ENCODE measurements around the gene DIDO1. TPM values are rescaled to one million over a fixed set of nuclear protein-coding genes. Genes with fewer than 3 reads are reported as not detected.
"Not testable (repeated sequence)": the region's sequence is repeated elsewhere in the genome, so short reads cannot be mapped to it uniquely, and the experiment has no call there.

DIDO1 gene
- total RNA-seq, 1 donor from 2014 or later: 61.2 TPM

DNA sequence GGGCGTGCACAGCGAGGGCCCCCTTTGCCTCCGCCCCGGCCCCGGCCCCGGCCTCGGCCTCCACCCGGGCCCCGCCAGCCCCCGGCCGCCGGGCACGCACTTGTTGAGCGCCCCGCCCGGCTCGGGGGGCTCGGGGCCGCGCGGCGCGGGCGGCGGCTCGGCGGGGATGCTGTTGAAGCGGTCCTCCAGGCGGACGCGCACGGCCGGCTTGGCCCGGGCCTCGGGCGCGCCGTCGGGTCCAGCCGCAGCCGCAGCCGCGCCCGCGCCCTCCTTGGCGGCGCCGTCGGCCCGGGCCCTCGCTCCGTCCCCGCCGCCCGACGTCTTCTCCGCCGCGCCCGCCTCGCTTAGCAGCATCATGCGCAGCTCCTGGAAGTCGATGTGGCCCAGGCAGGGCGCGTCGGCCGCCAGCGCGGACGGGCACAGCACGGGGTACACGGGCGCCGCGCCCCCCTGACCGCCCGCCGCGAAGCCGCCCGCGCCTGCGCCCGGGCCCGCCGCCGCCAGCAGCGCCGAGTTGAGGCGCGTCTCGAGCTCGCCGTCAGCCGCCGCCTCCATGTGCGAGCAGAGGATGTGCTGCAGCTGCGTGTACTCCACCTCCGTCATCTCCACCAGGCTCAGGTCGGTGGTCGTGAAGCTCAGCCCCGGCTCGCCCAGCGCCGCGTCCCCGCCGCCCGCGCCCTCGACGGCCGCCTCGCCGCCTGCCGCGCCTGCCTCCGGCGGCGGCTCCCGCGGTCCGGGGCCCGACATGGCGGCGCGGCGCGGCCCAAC, 65.2 kb downstream of the DIDO1 start:
- Mint-ChIP-seq H3K27me3 (peaks cover 24% of the 10 kb centered on the region), H3K4me1 (peaks cover 10% of the 10 kb centered on the region), H3K36me3 (ENCODE audit: low read depth) (peaks cover 12% of the 10 kb centered on the region), H3K4me3 (peak overlapping the region; percentile 28), H3K9me3 (no peaks in the 10 kb centered on the region), H3K27ac (no peak overlapping the region)
- DNase-seq: peak; percentile 85
- intact Hi-C loops (cut with micrococcal nuclease): loop anchor here (5.0 kb wide), 2 partner anchors 39 to 54 kb away; no protein-coding TSS in a partner anchor

DNA sequence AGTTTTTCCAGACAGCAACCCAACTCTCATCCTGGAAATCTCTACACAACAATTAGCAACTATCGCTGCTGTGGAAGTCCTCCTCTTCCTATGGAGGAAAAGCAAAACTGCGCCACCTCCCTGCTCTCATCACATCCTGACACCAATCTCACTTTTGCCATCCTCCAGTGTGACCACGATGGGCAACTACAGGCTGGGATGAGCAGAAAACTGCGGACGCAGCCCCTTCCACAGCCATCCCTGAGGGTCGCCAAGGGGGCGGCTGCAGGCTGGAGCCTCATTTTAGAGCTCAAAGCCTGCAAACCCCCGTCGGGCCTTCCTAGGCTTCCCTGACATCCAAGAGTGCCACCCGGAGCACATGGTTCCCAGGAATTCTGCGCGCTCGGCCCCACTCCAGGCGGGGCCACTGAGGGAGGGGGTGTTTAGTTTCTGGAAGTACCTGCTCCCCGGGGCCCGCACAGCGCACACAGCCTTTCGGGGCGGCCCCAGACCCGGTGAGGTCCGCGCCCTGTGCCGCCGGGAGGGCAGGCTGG, 65.8 kb downstream of the DIDO1 start:
- intact Hi-C loops (cut with micrococcal nuclease): loop anchor here (5.0 kb wide), 2 partner anchors 38 to 53 kb away; no protein-coding TSS in a partner anchor
- Mint-ChIP-seq H3K27me3 (peaks cover 21% of the 10 kb centered on the region), H3K4me1 (peaks cover 10% of the 10 kb centered on the region), H3K36me3 (ENCODE audit: low read depth) (peaks cover 12% of the 10 kb centered on the region), H3K9me3 (no peaks in the 10 kb centered on the region), H3K27ac (no peak overlapping the region), H3K4me3 (peak overlapping the region; percentile 64)
- no peak for DNase-seq

DNA sequence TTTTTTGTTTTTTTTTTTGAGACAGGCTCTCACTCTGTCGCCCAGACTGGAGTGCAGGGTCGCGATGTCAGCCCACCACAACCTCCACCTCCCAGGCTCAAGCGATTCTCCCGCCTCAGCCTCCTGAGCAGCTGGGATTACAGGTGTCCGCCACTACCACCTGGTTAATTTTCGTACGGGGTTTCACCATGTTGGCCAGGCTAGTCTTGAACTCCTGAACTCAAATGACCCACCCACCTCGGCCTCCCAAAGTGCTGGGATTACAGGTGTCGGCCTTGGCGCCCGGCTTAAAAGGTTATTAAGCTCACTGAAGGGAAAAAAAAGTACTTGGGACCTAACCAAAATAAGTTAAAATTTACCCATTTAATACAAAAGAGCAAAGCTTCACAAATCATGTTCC, 66.6 kb downstream of the DIDO1 start:
- H3K4me3 Mint-ChIP-seq: no peak overlapping the region
- intact Hi-C loops (cut with micrococcal nuclease): loop anchor here (5.0 kb wide), 2 partner anchors 37 to 52 kb away; no protein-coding TSS in a partner anchor
- no peak overlapping the region for H3K27ac Mint-ChIP-seq

DNA sequence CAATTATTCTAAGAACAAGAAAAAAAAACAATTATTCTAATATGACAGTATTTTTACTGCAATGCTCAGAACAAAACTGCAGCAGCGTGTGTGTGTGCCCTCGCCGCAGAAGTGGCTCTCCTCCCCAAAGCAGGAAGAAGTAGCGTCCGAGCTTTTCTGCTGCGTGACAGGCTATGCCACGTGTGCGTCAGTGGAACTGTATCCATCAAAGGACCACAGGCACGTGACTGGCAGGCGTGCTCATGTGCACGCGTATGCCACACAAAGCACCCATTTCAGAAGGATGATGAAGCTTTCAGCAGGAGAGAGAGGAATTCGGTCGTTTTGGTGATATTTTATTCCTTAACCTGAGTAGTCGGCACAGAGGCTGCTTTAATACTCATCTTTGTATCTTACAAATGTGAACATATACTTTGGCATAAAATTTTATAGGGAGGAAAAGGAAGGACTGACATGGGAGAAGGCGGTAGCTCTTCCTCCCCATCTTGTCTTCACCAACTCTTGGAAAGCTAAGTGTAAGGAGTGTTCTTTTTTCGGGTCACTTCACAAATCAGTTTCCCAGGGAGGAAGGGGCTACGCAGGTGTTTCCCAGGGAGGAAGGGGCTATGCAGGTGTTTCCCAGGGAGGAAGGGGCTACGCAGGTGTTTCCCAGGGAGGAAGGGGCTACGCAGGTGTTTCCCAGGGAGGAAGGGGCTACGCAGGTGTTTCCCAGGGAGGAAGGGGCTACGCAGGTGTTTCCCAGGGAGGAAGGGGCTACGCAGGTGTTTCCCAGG, 68.1 kb downstream of the DIDO1 start:
- no peak overlapping the region for H3K4me3 Mint-ChIP-seq
- intact Hi-C loops (cut with micrococcal nuclease): no loop called here
- H3K9me3 Mint-ChIP-seq: no peaks in the 10 kb centered on the region
- no peak overlapping the region for H3K27ac Mint-ChIP-seq
- DNase-seq: no peak
- peaks cover 21% of the 10 kb centered on the region for H3K36me3 Mint-ChIP-seq (ENCODE audit: low read depth)
- H3K4me1 Mint-ChIP-seq: peaks cover 10% of the 10 kb centered on the region
- peaks cover 16% of the 10 kb centered on the region for H3K27me3 Mint-ChIP-seq

More for the DNA sequence above, 66.6 kb downstream of the DIDO1 start:
- Mint-ChIP-seq H3K27me3 (peaks cover 18% of the 10 kb centered on the region), H3K9me3 (no peaks in the 10 kb centered on the region), H3K4me1 (peaks cover 10% of the 10 kb centered on the region), H3K36me3 (ENCODE audit: low read depth) (peaks cover 13% of the 10 kb centered on the region)
- DNase-seq: no peak

DNA sequence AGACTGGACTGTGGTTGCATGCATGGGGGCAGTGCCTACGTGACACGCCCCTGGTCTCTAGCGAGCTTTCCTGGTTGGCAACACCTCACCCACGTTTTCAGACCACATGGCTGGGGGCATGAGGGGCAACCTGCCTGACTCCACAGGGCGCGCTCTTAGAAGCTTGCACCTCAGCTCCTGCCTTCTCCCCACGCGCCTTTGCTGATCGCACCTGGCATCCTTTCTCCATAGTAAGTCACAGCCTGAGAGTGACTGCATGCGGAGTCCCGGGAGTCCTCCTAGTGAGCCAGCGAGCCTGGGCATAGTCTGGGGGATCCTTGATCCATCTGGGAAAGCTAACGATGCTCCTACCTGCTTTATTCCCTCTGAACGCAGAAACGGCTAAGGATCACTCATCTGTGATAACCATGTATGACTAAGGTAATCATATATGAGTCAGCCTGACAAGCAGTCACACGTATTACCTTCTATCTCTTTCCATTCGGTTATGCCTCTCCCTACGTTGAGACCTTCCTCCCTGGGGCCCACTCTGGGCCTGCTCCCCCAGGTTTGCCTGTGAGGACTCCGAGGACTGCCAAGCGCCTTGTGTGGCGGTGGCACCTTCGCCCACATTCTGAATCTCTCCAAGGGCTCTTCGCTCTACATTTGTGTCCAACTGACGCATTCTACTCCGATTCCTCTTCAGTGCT, 69.2 kb downstream of the DIDO1 start:
- peaks cover 6% of the 10 kb centered on the region for H3K4me1 Mint-ChIP-seq
- DNase-seq: no peak
- H3K4me3 Mint-ChIP-seq: no peak overlapping the region
- peaks cover 10% of the 10 kb centered on the region for H3K27me3 Mint-ChIP-seq
- peaks cover 27% of the 10 kb centered on the region for H3K36me3 Mint-ChIP-seq (ENCODE audit: low read depth)
- H3K27ac Mint-ChIP-seq: no peak overlapping the region
- intact Hi-C loops (cut with micrococcal nuclease): no loop called here
- H3K9me3 Mint-ChIP-seq: no peaks in the 10 kb centered on the region

DNA sequence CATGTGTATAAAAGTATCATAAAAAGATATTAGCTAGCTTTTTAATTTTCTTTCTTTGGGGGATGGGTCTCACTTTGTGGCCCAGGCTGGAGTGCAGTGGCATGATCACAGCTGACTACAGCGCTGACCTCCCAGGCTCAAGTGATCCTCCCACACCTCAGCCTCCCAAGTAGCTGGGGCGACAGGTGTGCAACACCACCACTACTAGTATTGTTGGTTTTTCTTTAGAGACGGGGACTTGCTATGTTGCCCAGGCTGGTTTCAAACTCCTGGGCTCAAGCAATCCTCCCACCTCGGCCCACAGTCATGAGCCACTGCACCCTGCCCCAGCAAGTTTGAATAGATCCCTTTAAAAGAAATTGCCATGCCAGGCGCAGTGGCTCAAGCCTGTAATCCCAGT, 71.2 kb downstream of the DIDO1 start:
- no peaks in the 10 kb centered on the region for H3K9me3 Mint-ChIP-seq
- H3K36me3 Mint-ChIP-seq (ENCODE audit: low read depth): peaks cover 25% of the 10 kb centered on the region
- H3K4me1 Mint-ChIP-seq: peaks cover 3% of the 10 kb centered on the region
- no peak for DNase-seq
- H3K4me3 Mint-ChIP-seq: no peak overlapping the region
- H3K27ac Mint-ChIP-seq: no peak overlapping the region
- peaks cover 5% of the 10 kb centered on the region for H3K27me3 Mint-ChIP-seq
- intact Hi-C loops (cut with micrococcal nuclease): no loop called here

DNA sequence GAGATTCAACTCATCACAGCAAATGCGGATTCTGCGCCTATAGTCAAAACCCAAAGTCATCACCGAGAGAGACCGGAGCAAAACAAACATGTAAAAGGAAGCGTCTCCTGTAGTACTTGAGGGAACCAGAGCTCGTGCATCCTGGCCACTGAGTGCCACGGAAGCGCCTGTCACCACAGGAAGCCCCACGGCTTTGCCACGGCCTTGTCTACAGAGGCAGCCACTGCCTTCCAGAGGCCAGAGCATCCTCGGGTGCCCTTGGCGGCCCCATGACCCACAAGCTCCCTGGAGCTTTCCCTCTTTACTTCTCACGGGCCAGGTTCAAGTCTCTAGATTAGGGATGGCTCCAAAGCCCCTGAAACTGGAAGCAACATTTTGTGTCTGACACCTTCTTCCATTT, 72.2 kb downstream of the DIDO1 start:
- H3K9me3 Mint-ChIP-seq: no peaks in the 10 kb centered on the region
- DNase-seq: no peak
- no peak overlapping the region for H3K27ac Mint-ChIP-seq
- intact Hi-C loops (cut with micrococcal nuclease): no loop called here
- H3K4me1 Mint-ChIP-seq: peaks cover 1% of the 10 kb centered on the region
- no peak overlapping the region for H3K4me3 Mint-ChIP-seq
- peaks cover 2% of the 10 kb centered on the region for H3K27me3 Mint-ChIP-seq
- peaks cover 22% of the 10 kb centered on the region for H3K36me3 Mint-ChIP-seq (ENCODE audit: low read depth)

DNA sequence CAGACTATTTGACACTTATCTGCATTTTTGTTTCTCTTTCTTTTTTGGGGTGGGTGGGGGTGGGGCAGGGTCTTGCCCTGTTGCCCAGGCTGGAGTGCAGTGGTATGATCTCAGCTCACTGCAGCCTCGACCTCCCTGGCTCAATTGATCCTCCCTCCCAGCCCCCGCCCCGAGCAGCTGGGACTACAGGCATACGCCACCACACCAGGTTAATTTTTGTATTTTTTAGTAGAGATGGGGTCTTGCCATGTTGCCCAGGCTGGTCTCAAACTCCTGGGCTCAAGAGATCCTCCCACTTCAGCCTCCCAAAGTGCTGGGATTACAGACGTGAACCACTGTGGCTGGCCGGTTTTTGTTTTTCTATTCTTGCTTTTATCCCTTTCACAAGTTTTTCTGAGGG, 73.0 kb downstream of the DIDO1 start:
- H3K27ac Mint-ChIP-seq; H3K27me3 Mint-ChIP-seq; H3K4me1 Mint-ChIP-seq; intact Hi-C loops (cut with micrococcal nuclease); H3K4me3 Mint-ChIP-seq; H3K9me3 Mint-ChIP-seq; DNase-seq: not testable (repeated sequence)
- H3K36me3 Mint-ChIP-seq (ENCODE audit: low read depth): peaks cover 22% of the 10 kb centered on the region

DNA sequence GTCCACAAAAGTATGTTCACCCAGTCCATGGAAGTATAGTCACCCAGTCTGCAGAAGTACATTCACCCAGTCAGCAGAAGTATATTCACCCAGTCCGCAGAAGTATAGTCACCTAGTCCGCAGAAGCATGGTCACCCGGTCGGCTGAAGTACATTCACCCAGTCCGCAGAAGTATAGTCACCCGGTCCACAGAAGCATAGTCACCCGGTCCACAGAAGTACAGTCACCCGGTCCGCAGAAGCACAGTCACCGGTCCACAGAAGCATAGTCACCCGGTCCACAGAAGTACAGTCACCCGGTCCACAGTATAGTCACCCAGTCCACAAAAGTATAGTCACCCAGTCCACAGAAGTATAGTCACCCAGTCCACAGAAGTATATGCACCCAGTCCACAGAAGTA, 73.5 kb downstream of the DIDO1 start:
- H3K27me3 Mint-ChIP-seq: no peaks in the 10 kb centered on the region
- peaks cover 1% of the 10 kb centered on the region for H3K4me1 Mint-ChIP-seq
- H3K36me3 Mint-ChIP-seq (ENCODE audit: low read depth): peaks cover 22% of the 10 kb centered on the region

DNA sequence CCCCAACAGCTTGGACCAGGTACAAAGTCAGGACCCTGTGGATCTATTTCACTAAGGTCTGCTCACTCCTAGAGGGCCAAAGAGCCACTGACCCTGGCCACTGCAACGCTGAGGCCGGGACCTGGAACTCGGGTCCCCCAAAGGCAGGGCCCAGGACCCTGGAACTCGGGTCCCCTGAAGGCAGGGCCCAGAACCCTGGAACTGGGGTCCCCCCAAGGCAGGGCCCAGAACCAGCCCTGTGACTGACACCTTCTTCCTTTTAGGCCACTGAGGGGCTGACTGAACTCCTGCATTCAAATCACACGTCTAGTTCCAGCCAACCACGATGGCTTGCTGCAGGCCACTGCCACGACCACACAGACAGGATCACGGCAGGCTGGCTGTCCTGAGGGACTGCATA, 74.1 kb downstream of the DIDO1 start:
- Mint-ChIP-seq H3K27me3 (no peaks in the 10 kb centered on the region), H3K4me3 (no peak overlapping the region), H3K27ac (no peak overlapping the region), H3K36me3 (ENCODE audit: low read depth) (peaks cover 18% of the 10 kb centered on the region), H3K4me1 (no peaks in the 10 kb centered on the region), H3K9me3 (no peaks in the 10 kb centered on the region)
- intact Hi-C loops (cut with micrococcal nuclease): no loop called here
- DNase-seq: no peak

More for the DNA sequence above, 73.5 kb downstream of the DIDO1 start:
- intact Hi-C loops (cut with micrococcal nuclease): no loop called here
- DNase-seq: no peak
- no peak overlapping the region for H3K27ac Mint-ChIP-seq
- H3K9me3 Mint-ChIP-seq: no peaks in the 10 kb centered on the region
- H3K4me3 Mint-ChIP-seq: no peak overlapping the region

DNA sequence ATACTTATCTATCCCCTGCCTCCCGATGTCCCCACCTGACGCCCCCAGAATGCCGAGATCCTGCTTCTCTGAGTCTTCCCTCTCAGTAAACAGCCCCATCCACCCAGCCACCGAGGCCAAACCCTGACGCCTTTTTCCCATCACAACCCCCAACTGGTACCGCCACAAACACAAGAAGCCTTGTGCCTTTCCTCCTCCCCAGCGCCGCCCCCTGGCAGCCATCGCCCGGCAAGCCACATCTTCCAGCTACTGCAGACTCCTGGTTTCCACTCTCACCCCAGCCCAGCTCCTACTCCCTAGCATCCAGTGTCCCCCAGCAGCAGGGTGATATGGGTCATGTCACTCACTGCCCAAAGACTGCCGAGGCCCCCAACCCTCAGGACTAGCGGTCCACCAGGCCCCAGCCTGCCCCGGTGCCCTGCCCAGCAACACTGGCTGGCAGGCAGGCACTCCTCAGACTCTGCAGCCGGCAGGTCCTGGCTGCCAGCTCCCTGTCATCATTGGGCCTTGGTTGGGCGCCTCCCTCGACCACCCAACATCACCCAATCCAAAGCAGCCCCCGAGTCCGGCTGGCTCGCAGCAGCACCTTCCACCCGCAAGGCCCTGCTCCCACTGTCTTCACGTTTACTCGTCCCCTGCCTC, 75.9 kb downstream of the DIDO1 start:
- Mint-ChIP-seq H3K27me3 (no peaks in the 10 kb centered on the region), H3K9me3 (no peaks in the 10 kb centered on the region), H3K4me3 (no peak overlapping the region), H3K36me3 (ENCODE audit: low read depth) (peaks cover 15% of the 10 kb centered on the region), H3K4me1 (no peaks in the 10 kb centered on the region), H3K27ac (no peak overlapping the region)
- DNase-seq: no peak
- intact Hi-C loops (cut with micrococcal nuclease): no loop called here

DNA sequence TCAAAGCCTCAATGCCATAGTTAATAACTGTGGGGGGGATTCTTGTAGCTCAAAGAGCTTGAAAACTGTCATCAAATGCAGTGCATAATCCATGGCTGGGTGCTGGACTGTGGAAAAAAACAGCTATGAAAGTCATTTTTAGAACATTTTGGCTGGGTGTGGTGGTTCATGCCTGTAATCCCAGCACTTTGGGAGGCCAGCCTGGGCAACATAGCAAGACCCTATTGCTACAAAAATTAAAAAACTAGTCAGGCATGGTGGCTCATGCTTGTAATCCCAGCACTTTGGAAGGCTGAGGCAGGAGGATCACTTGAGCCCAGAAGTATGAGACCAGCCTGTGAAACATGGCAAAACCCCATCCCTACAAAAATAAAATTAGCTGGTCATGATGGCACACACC, 76.9 kb downstream of the DIDO1 start:
- Mint-ChIP-seq H3K4me1 (no peaks in the 10 kb centered on the region), H3K9me3 (no peaks in the 10 kb centered on the region), H3K27me3 (no peaks in the 10 kb centered on the region), H3K27ac (no peak overlapping the region), H3K4me3 (no peak overlapping the region), H3K36me3 (ENCODE audit: low read depth) (peaks cover 12% of the 10 kb centered on the region)
- DNase-seq: no peak
- intact Hi-C loops (cut with micrococcal nuclease): no loop called here

DNA sequence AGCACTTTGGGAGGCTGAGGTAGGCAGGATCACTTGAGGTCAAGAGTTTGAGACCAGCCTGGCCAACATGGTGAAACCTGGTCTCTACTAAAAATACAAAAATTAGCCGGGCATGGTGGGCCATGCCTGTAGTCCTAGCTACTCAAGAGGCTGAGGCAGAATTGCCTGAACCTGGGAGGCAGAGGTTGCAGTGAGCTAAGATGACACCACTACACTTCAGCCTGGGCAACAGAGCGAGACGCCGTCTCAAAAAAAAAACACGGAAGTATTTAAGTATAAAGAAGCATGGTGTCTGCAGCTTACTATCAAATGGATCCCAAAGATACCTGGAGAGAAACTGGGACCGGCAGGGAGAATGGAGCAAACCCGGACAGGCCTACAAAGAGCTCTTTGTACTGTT, 77.4 kb downstream of the DIDO1 start:
- H3K27me3 Mint-ChIP-seq; H3K4me1 Mint-ChIP-seq; intact Hi-C loops (cut with micrococcal nuclease); H3K9me3 Mint-ChIP-seq; H3K36me3 Mint-ChIP-seq (ENCODE audit: low read depth); DNase-seq; H3K27ac Mint-ChIP-seq; H3K4me3 Mint-ChIP-seq: not testable (repeated sequence)
